HG03432 (cell line): ENCODE measurements around the gene CPNE4.

ENCODE experiments used
- ATAC-seq: cut with Tn5 transposase; IDR thresholded peaks from one replicate; pipeline ENCODE4 v1.9.1; 2021; ENCODE audit warnings: mild to moderate bottlenecking, moderate library complexity; ENCODE audit not compliant: unreplicated experiment

CPNE4 gene

GRCh38 chr3:131883711-131884407, 151.0 kb downstream of the CPNE4 start:
- no peak for ATAC-seq

- ATAC-seq: no peak
Measured at GRCh38 chr3:131883086-131883485, 151.7 kb downstream of the CPNE4 start.

DNA sequence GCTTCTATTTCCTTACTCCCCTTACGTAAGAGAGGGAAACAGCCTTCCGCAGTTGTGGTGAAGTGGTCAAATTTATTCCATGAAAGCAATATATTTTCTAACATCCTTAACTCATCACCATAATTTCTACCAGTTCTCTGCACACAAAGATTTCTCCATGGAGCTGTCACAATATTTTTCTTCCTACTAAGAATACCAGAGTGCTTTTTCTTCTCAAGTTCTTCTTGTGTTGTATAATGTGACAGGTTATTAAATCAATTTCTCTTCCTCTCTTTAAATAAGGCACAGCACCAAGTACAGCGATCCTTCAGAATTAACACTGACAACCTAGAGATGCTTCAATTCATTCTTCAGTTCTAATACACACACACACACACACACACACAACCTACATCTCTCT, 153.0 kb downstream of the CPNE4 start:
- no peak for ATAC-seq

DNA sequence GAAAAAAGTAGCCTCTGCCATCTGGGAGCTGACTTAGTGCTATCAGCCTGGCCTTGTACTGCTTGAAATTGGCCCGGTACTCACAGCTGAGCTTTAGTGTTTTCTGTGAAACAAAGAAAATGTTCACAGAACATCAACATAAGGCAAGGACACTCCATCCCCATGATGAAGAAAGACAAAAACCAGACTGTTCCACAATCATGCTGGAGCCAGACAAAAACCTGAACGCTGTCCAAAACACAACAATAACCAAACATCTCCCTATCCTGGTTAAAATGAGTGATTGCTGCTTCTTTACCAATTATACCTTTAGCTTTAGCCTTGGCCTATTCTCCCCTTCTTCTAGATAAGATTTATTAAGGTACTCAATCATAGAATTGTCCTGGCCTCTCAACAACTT, 153.9 kb downstream of the CPNE4 start:
- no peak for ATAC-seq

DNA sequence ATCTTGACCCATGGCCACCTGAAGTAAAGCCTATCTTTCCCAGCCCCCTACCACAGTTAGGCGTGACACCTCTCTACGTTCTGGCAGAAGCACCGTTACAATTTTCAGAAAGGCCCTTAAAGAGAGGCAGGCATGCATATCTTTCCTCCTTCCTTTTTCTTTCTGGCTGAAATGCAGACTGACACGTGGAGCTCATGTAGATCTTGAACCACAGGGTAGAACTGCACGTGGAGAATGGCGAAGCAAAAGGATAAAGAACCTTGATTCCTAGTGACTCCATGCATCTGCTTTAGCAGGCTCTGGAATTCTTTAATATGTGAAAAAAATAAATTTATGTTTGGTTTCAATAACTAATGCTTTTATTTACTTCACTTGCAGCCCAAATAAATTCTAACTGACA, 166.6 kb downstream of the CPNE4 start:
- ATAC-seq: no peak

- no peak for ATAC-seq
Measured at GRCh38 chr3:131856171-131856570, 178.6 kb downstream of the CPNE4 start.

- no peak for ATAC-seq
Measured at GRCh38 chr3:131850223-131850622, 184.6 kb downstream of the CPNE4 start.

DNA sequence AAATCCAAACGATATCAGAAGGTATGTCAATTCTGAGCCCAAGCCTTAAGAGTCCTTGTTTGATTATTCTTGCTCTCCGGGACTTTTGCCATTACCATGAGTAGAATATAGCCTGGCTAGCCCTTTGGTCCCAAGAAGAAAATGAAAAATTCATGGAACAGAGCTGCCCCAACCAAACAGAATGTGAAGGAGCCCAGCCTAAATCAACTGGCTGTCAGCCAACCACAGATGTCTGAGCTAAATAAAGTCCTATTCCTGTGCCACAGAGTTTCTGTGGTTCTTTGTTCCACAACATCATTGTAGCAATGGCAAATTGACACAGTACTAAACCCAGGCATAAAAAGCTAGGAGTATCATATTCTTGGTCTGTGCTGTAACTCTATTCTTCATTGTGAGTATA, 185.2 kb downstream of the CPNE4 start:
- no peak for ATAC-seq

- ATAC-seq: no peak
Measured at GRCh38 chr3:131847966-131848510, 186.8 kb downstream of the CPNE4 start.

DNA sequence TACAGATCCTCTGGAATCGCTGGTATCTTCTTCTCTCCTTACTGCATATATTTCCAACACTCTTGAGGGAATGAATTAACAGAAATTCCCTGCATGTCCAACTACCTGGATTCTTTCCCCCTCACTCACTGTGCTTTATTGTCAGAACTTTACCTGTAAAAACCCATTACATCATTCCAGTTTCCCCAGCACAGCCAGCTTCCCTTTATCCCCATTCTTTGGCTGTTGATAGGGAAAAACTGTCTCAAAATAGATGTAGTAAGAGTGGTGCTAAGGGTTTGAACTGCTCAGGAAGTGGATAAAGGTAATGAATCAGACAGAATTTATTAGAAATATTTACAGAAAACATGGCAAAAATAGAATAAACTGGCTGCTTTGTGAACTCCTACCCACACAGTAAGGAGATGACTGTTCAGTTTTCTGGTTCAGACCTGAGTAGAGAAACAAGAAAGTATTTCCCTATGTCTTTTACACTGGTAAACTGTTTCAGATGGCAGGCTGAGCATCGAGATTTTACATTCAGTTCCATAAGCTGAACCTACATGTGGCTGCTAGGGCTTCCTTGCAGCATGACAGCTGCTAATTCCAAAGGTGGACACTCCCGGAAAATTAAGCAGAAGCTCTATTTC, 188.4 kb downstream of the CPNE4 start:
- ATAC-seq: no peak

GRCh38 chr3:131843174-131843573, 191.6 kb downstream of the CPNE4 start:
- ATAC-seq: no peak

- ATAC-seq: no peak
Measured at GRCh38 chr3:131840156-131840797, 194.5 kb downstream of the CPNE4 start.

- no peak for ATAC-seq
Measured at GRCh38 chr3:131835906-131836305, 198.9 kb downstream of the CPNE4 start.

DNA sequence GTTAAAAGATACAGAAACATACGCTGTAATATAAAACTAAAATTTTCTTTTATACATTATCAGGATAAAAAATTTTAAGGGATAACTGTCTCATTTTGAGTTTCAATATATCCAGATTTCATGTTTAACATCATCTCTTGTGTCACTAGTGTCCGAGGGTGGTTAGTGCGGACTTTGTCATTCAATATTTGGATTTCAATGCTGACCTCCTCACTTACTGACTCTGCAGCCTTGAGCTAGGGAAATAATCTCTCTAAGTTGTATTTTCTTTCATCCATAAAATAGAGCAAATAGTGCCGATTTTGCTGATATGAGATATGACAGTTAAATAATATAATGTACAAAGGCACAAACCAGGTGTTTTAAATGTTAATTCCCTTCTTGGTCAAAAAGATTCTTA, 203.2 kb downstream of the CPNE4 start:
- ATAC-seq: no peak

GRCh38 chr3:131821191-131821762, 213.5 kb downstream of the CPNE4 start:
- no peak for ATAC-seq

DNA sequence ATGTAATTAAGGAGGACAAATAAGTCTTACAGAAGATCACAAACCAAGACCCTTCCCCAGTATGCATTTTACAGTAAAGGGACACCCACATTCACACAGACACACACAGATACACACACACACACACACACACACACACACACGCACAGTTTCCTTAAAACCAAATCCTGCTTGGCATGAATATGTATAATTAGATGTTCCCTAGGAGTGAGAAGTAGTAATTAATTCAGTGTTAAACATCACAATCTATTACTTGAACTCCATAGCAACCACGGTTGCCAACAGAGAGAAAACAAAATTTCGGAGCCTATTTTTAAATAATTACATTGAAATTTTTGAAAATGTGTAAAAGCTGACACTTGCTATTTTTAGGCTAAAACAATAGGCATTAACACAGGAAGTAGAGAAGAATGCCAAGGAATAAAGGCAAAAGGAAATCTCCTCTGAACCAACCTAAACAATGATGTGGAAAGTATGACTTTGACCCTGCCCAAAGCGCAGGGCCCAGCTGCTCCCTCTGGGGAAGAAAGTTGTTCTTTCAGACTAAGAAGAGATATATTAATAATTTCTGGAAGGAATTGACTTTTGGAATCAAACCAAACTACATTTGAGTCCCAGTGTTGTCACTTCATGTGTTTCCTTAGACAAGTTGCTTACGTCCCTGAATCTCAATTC, 215.3 kb downstream of the CPNE4 start:
- ATAC-seq: no peak

DNA sequence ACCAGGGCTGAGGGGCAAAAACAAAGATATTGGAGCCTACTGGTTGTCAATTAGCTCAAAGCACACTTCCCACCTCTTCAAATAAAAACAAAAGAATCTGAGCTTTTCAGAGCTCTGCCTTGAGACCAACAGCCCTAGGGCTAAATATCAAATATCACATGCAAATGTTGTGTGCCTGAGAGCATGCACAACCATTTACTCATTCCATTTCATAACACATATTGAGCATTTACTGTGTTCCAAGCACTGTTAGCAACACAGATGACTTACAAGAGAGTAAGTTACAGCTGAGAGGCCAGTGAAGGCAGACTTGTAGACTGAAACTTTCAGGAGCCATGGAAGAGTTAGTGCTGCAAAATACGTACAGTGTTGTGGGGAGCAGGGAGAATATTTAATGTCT, 222.4 kb downstream of the CPNE4 start:
- ATAC-seq: no peak

DNA sequence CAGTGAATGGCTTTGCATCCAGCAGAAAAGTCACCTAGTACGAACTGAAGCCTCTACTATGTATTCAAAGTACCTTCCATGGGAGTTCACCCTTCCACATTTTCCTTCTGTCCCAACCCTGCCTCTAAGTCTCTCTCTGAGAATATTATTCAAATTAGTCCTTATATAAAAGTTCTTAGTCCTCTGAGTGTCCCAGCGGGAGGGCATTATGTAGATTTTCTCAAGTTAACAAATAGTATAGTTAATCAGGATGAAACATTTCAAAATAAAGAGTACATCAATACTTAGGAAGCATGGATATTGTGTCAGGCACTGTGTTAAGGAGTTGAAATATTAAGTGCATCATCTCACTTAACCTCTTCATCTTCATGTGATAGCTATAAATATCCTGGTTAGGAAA, 223.3 kb downstream of the CPNE4 start:
- no peak for ATAC-seq

- ATAC-seq: peak; percentile 79
Measured at GRCh38 chr3:131807822-131808221, 227.0 kb downstream of the CPNE4 start.

DNA sequence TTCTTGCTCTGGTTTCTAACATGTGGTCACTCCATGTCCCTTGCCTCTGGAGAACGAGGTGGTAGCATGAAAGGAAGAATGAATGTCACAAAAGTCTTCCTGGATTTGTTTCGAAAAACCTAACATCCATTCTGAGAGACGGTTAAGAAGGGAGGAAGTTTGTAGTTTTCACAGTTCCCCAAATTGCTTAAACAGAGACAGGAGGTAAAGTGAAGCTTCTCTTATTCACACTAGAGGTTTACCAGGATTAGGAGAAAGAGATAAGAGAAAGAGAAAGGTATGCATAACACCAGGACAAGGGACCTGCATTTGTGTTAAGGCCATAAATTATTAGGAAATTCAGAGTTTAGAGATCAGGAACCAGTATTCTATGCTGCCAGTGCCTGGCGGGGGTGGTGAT, 228.1 kb downstream of the CPNE4 start:
- no peak for ATAC-seq

GRCh38 chr3:131804565-131805133, 230.2 kb downstream of the CPNE4 start:
- ATAC-seq: no peak
